ENCODE results near the gene AKAP10. TPM values are rescaled to one million over a fixed set of nuclear protein-coding genes. Genes with fewer than 3 reads are reported as not detected.
"Not testable (repeated sequence)": the region's sequence is repeated elsewhere in the genome, so short reads cannot be mapped to it uniquely, and the experiment has no call there.

The AKAP10 gene
- polyA plus RNA-seq, 1 donor = 19.2 TPM

GRCh38 chr17:19897090-19897837 lies 80.4 kb downstream of the AKAP10 start:
- no peak overlapping the region for H3K27ac ChIP-seq (ENCODE audit: low read length)
- no peak overlapping the region for H3K4me3 ChIP-seq (ENCODE audit: low read length)
- H3K4me1 ChIP-seq (ENCODE audit: control insufficient read depth, insufficient read depth, low read length) = no peaks in the 10 kb centered on the region
- 84% methylated on average over 4 of the region's 8 CpGs for WGBS (ENCODE audit: insufficient coverage, low lambda C conversion rate)
- H3K36me3 ChIP-seq (ENCODE audit: control insufficient read depth, insufficient read depth, low read length) = peaks cover 8% of the 10 kb centered on the region
- no peaks in the 10 kb centered on the region for H3K9me3 ChIP-seq (ENCODE audit: control insufficient read depth, low read depth, low read length)
- DNase-seq = no peak
- no peaks in the 10 kb centered on the region for H3K27me3 ChIP-seq (ENCODE audit: control insufficient read depth, insufficient read depth, low read length)

GRCh38 chr17:19896679-19897078 lies 80.9 kb downstream of the AKAP10 start:
- H3K27ac ChIP-seq (ENCODE audit: low read length) = no peak overlapping the region
- H3K27me3 ChIP-seq (ENCODE audit: control insufficient read depth, insufficient read depth, low read length) = no peaks in the 10 kb centered on the region
- no peaks in the 10 kb centered on the region for H3K9me3 ChIP-seq (ENCODE audit: control insufficient read depth, low read depth, low read length)
- H3K4me3 ChIP-seq (ENCODE audit: low read length) = no peak overlapping the region
- WGBS (ENCODE audit: insufficient coverage, low lambda C conversion rate) = 100% methylated on average over 1 of the region's 2 CpGs
- DNase-seq = no peak
- peaks cover 6% of the 10 kb centered on the region for H3K36me3 ChIP-seq (ENCODE audit: control insufficient read depth, insufficient read depth, low read length)
- H3K4me1 ChIP-seq (ENCODE audit: control insufficient read depth, insufficient read depth, low read length) = no peaks in the 10 kb centered on the region

GRCh38 chr17:19890554-19890953 lies 87.1 kb downstream of the AKAP10 start:
- not testable (repeated sequence) for H3K4me1 ChIP-seq (ENCODE audit: control insufficient read depth, insufficient read depth, low read length); H3K4me3 ChIP-seq (ENCODE audit: low read length); DNase-seq; H3K27me3 ChIP-seq (ENCODE audit: control insufficient read depth, insufficient read depth, low read length); H3K36me3 ChIP-seq (ENCODE audit: control insufficient read depth, insufficient read depth, low read length); H3K27ac ChIP-seq (ENCODE audit: low read length); H3K9me3 ChIP-seq (ENCODE audit: control insufficient read depth, low read depth, low read length)
- 100% methylated on average over 2 of the region's 5 CpGs for WGBS (ENCODE audit: insufficient coverage, low lambda C conversion rate)

GRCh38 chr17:19890001-19890400 lies 87.6 kb downstream of the AKAP10 start:
- H3K27ac ChIP-seq (ENCODE audit: low read length); H3K9me3 ChIP-seq (ENCODE audit: control insufficient read depth, low read depth, low read length); H3K4me3 ChIP-seq (ENCODE audit: low read length); H3K36me3 ChIP-seq (ENCODE audit: control insufficient read depth, insufficient read depth, low read length); H3K4me1 ChIP-seq (ENCODE audit: control insufficient read depth, insufficient read depth, low read length); DNase-seq; H3K27me3 ChIP-seq (ENCODE audit: control insufficient read depth, insufficient read depth, low read length): not testable (repeated sequence)
- WGBS (ENCODE audit: insufficient coverage, low lambda C conversion rate) = 86% methylated on average over 1 of the region's 5 CpGs

- DNase-seq = no peak
- Histone ChIP-seq H3K36me3 (ENCODE audit: control insufficient read depth, insufficient read depth, low read length) (no peaks in the 10 kb centered on the region), H3K4me1 (ENCODE audit: control insufficient read depth, insufficient read depth, low read length) (no peaks in the 10 kb centered on the region), H3K9me3 (ENCODE audit: control insufficient read depth, low read depth, low read length) (no peaks in the 10 kb centered on the region), H3K27me3 (ENCODE audit: control insufficient read depth, insufficient read depth, low read length) (no peaks in the 10 kb centered on the region), H3K27ac (ENCODE audit: low read length) (no peak overlapping the region), H3K4me3 (ENCODE audit: low read length) (no peak overlapping the region)
Observed at GRCh38 chr17:19886116-19886515, 91.5 kb downstream of the AKAP10 start.

GRCh38 chr17:19883537-19884215 lies 94.0 kb downstream of the AKAP10 start:
- no peaks in the 10 kb centered on the region for H3K9me3 ChIP-seq (ENCODE audit: control insufficient read depth, low read depth, low read length)
- no peaks in the 10 kb centered on the region for H3K36me3 ChIP-seq (ENCODE audit: control insufficient read depth, insufficient read depth, low read length)
- no peak for DNase-seq
- H3K4me1 ChIP-seq (ENCODE audit: control insufficient read depth, insufficient read depth, low read length) = no peaks in the 10 kb centered on the region
- H3K27ac ChIP-seq (ENCODE audit: low read length) = no peak overlapping the region
- H3K27me3 ChIP-seq (ENCODE audit: control insufficient read depth, insufficient read depth, low read length) = no peaks in the 10 kb centered on the region
- H3K4me3 ChIP-seq (ENCODE audit: low read length) = no peak overlapping the region
- WGBS (ENCODE audit: insufficient coverage, low lambda C conversion rate) = no CpG with 5 or more reads among the region's 8 CpGs

- no peak overlapping the region for H3K4me3 ChIP-seq (ENCODE audit: low read length)
- no peak for DNase-seq
- H3K4me1 ChIP-seq (ENCODE audit: control insufficient read depth, insufficient read depth, low read length) = no peaks in the 10 kb centered on the region
- H3K9me3 ChIP-seq (ENCODE audit: control insufficient read depth, low read depth, low read length) = no peaks in the 10 kb centered on the region
- no peak overlapping the region for H3K27ac ChIP-seq (ENCODE audit: low read length)
- H3K36me3 ChIP-seq (ENCODE audit: control insufficient read depth, insufficient read depth, low read length) = no peaks in the 10 kb centered on the region
- WGBS (ENCODE audit: insufficient coverage, low lambda C conversion rate) = no CpG with 5 or more reads among the region's 4 CpGs
- no peaks in the 10 kb centered on the region for H3K27me3 ChIP-seq (ENCODE audit: control insufficient read depth, insufficient read depth, low read length)
Observed at GRCh38 chr17:19880393-19880792, 97.2 kb downstream of the AKAP10 start.

- Histone ChIP-seq H3K36me3 (ENCODE audit: control insufficient read depth, insufficient read depth, low read length) (no peaks in the 10 kb centered on the region), H3K9me3 (ENCODE audit: control insufficient read depth, low read depth, low read length) (no peaks in the 10 kb centered on the region), H3K27me3 (ENCODE audit: control insufficient read depth, insufficient read depth, low read length) (no peaks in the 10 kb centered on the region), H3K27ac (ENCODE audit: low read length) (no peak overlapping the region), H3K4me3 (ENCODE audit: low read length) (no peak overlapping the region), H3K4me1 (ENCODE audit: control insufficient read depth, insufficient read depth, low read length) (no peaks in the 10 kb centered on the region)
- WGBS (ENCODE audit: insufficient coverage, low lambda C conversion rate) = 57% methylated on average over 1 of the region's 6 CpGs
- no peak for DNase-seq
Observed at GRCh38 chr17:19877364-19877945, 100.2 kb downstream of the AKAP10 start.

- H3K4me3 ChIP-seq (ENCODE audit: low read length) = no peak overlapping the region
- H3K9me3 ChIP-seq (ENCODE audit: control insufficient read depth, low read depth, low read length) = no peaks in the 10 kb centered on the region
- no peaks in the 10 kb centered on the region for H3K36me3 ChIP-seq (ENCODE audit: control insufficient read depth, insufficient read depth, low read length)
- no CpG with 5 or more reads among the region's 13 CpGs for WGBS (ENCODE audit: insufficient coverage, low lambda C conversion rate)
- no peaks in the 10 kb centered on the region for H3K4me1 ChIP-seq (ENCODE audit: control insufficient read depth, insufficient read depth, low read length)
- no peaks in the 10 kb centered on the region for H3K27me3 ChIP-seq (ENCODE audit: control insufficient read depth, insufficient read depth, low read length)
- DNase-seq = no peak
- H3K27ac ChIP-seq (ENCODE audit: low read length) = no peak overlapping the region
Observed at GRCh38 chr17:19876529-19877161, 101.0 kb downstream of the AKAP10 start.

- Histone ChIP-seq H3K36me3 (ENCODE audit: control insufficient read depth, insufficient read depth, low read length) (no peaks in the 10 kb centered on the region), H3K4me1 (ENCODE audit: control insufficient read depth, insufficient read depth, low read length) (no peaks in the 10 kb centered on the region), H3K27ac (ENCODE audit: low read length) (no peak overlapping the region), H3K4me3 (ENCODE audit: low read length) (no peak overlapping the region), H3K27me3 (ENCODE audit: control insufficient read depth, insufficient read depth, low read length) (no peaks in the 10 kb centered on the region), H3K9me3 (ENCODE audit: control insufficient read depth, low read depth, low read length) (no peaks in the 10 kb centered on the region)
- WGBS (ENCODE audit: insufficient coverage, low lambda C conversion rate) = no CpG with 5 or more reads among the region's 10 CpGs
- no peak for DNase-seq
Observed at GRCh38 chr17:19874256-19874655, 103.4 kb downstream of the AKAP10 start.

Measured in large intestine (tissue), 3 donors.